ENCODE results near the gene KRTAP4-1. TPM values are rescaled to one million over a fixed set of nuclear protein-coding genes. Genes with fewer than 3 reads are reported as not detected.

Gene KRTAP4-1
- polyA plus RNA-seq, 1 of the 3 experiments (the other 2 are of a cell fraction): not detected

- no peaks in the 10 kb centered on the region for H3K4me1 ChIP-seq (ENCODE audit: control insufficient read depth in 1 of 2, insufficient read depth in 2 of 2, low read depth in 1 of 2, low read length in 1 of 2)
- no peak for DNase-seq
- no peak overlapping the region for H3K27ac ChIP-seq (ENCODE audit: low read depth in 2 of 2, low read length in 1 of 2)
Measured at GRCh38 chr17:41171886-41172285, 12.8 kb downstream of the KRTAP4-1 start.

DNA sequence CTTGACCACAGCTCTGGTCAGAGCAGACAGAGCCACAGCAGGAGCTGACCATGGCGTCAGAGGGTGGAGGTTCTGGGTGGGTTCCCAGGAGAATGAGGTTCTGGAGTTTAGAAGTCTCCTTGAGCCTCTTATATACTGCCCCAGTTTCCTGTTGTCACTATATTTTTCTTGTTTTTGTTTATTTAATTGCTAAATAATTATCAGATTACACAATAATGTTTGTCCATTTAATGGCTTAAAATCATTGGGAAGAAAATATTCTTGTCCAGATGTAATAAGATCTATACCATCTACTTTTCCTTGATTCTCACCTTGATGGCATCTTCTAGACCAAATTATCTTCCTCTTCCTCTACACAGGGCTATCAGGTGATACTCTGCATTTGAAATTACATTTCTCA is 16.6 kb downstream of the KRTAP4-1 start, which contains the start of gene KRTAP4-3:
Gene KRTAP4-3, minus strand, starts transcription at position 101 of the 400 bp plus-strand sequence. Its CDS starts 49 bp downstream, at position 52.
- Histone ChIP-seq H3K9me3 (no peaks in the 10 kb centered on the region), H3K79me2 (ENCODE audit: insufficient read depth) (no peaks in the 10 kb centered on the region), H3K4me1 (ENCODE audit: control insufficient read depth in 1 of 2, insufficient read depth in 2 of 2, low read depth in 1 of 2, low read length in 1 of 2) (no peaks in the 10 kb centered on the region), H3K4me2 (no peak within 1 kb of the TSS), H3K9me2 (no peaks in the 10 kb centered on the region), H3K4me3 (ENCODE audit: low read depth in 2 of 2, low read length in 1 of 2) (no peak within 1 kb of the TSS), H3F3A (replicated peaks; ENCODE audit: insufficient read depth) (no peaks in the 10 kb centered on the region), H2AFZ (ENCODE audit: low read depth) (no peak within 1 kb of the TSS), H3K27ac (ENCODE audit: low read depth in 2 of 2, low read length in 1 of 2) (no peak within 1 kb of the TSS), H4K20me1 (ENCODE audit: insufficient read depth) (no peaks in the 10 kb centered on the region), H3K36me3 (replicated peaks in 1 of 2; ENCODE audit: control insufficient read depth in 1 of 2, insufficient read depth in 2 of 2, low read length in 1 of 2) (no peaks in the 10 kb centered on the region), H3K27me3 (ENCODE audit: insufficient read depth) (peaks cover 30% of the 10 kb centered on the region), H3K9ac (no peak within 1 kb of the TSS)
- ChIA-PET POLR2A (no interaction called here), CTCF (interaction anchor here (1.0 to 1.1 kb wide), 2 partner anchors 381 kb away, joined by 4 to 5 read pairs; no protein-coding TSS in a partner anchor)
- 0% methylated on average over 1 of the region's 1 CpG for WGBS (ENCODE audit: low lambda C conversion rate)
- DNase-seq: no peak
- TF ChIP-seq, protein P1, sequence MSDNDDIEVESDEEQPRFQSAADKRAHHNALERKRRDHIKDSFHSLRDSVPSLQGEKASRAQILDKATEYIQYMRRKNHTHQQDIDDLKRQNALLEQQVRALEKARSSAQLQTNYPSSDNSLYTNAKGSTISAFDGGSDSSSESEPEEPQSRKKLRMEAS (IDR thresholded peaks at IDR 0.05; ENCODE audit: low read depth): no peak
- TF ChIP-seq EP300 (IDR thresholded peaks at IDR 0.05; ENCODE audit: borderline replicate concordance in 1 of 2, low read depth in 1 of 2, low read length in 1 of 2) (no peak), FOSL2 (IDR thresholded peaks at IDR 0.05; ENCODE audit: borderline replicate concordance, low read depth) (no peak), NFIC (IDR thresholded peaks at IDR 0.05; ENCODE audit: borderline replicate concordance) (no peak), GATA2 (CRISPR knock-in tag; IDR thresholded peaks at IDR 0.05) (no peak), IRF3 (IDR thresholded peaks at IDR 0.05; ENCODE audit: low read depth, low read length) (no peak), TAF1 (IDR thresholded peaks at IDR 0.05; ENCODE audit: borderline replicate concordance, low read depth, low read length) (no peak), CTCF (IDR thresholded peaks at IDR 0.05) (no peak), SIN3A (IDR thresholded peaks at IDR 0.05; ENCODE audit: borderline replicate concordance, low read depth, low read length) (no peak), ELF1 (IDR thresholded peaks at IDR 0.05) (no peak), YY1 (IDR thresholded peaks at IDR 0.05; ENCODE audit: low read depth) (no peak), TCF12 (IDR thresholded peaks at IDR 0.05) (no peak), FOXM1 (IDR thresholded peaks at IDR 0.05; ENCODE audit: low read depth) (no peak), POLR2AphosphoS5 (IDR thresholded peaks at IDR 0.05; ENCODE audit: low read depth, low read length) (no peak)

More at GRCh38 chr17:41171886-41172285, 12.8 kb downstream of the KRTAP4-1 start:
- Histone ChIP-seq H4K20me1 (ENCODE audit: insufficient read depth) (no peaks in the 10 kb centered on the region), H3K79me2 (ENCODE audit: insufficient read depth) (no peaks in the 10 kb centered on the region), H3K4me2 (no peak overlapping the region), H3F3A (replicated peaks; ENCODE audit: insufficient read depth) (no peaks in the 10 kb centered on the region), H3K9ac (no peak overlapping the region), H2AFZ (ENCODE audit: low read depth) (no peak overlapping the region), H3K27me3 (ENCODE audit: insufficient read depth) (peaks cover 54% of the 10 kb centered on the region), H3K9me3 (no peaks in the 10 kb centered on the region), H3K9me2 (no peaks in the 10 kb centered on the region), H3K4me3 (ENCODE audit: low read depth in 2 of 2, low read length in 1 of 2) (no peak overlapping the region), H3K36me3 (replicated peaks in 1 of 2; ENCODE audit: control insufficient read depth in 1 of 2, insufficient read depth in 2 of 2, low read length in 1 of 2) (no peaks in the 10 kb centered on the region)
- TF ChIP-seq MXI1 (IDR thresholded peaks at IDR 0.05; ENCODE audit: low read depth, low read length) (no peak), IRF3 (IDR thresholded peaks at IDR 0.05; ENCODE audit: low read depth, low read length) (no peak), NFIC (IDR thresholded peaks at IDR 0.05; ENCODE audit: borderline replicate concordance) (no peak), USF1 (IDR thresholded peaks at IDR 0.05; ENCODE audit: borderline replicate concordance, low read depth) (no peak), PBX3 (IDR thresholded peaks at IDR 0.05) (no peak), RAD21 (IDR thresholded peaks at IDR 0.05; ENCODE audit: low read length) (no peak), CHD2 (IDR thresholded peaks at IDR 0.05; ENCODE audit: low read length, partially characterized antibody) (no peak)
- CTCF ChIA-PET: no interaction called here
- 15% methylated on average over 2 of the region's 2 CpGs for WGBS (ENCODE audit: low lambda C conversion rate)
- POLR2A ChIA-PET: no interaction called here

All from SK-N-SH (cell line).